ENCODE measurements around the gene NOL12.

DNA sequence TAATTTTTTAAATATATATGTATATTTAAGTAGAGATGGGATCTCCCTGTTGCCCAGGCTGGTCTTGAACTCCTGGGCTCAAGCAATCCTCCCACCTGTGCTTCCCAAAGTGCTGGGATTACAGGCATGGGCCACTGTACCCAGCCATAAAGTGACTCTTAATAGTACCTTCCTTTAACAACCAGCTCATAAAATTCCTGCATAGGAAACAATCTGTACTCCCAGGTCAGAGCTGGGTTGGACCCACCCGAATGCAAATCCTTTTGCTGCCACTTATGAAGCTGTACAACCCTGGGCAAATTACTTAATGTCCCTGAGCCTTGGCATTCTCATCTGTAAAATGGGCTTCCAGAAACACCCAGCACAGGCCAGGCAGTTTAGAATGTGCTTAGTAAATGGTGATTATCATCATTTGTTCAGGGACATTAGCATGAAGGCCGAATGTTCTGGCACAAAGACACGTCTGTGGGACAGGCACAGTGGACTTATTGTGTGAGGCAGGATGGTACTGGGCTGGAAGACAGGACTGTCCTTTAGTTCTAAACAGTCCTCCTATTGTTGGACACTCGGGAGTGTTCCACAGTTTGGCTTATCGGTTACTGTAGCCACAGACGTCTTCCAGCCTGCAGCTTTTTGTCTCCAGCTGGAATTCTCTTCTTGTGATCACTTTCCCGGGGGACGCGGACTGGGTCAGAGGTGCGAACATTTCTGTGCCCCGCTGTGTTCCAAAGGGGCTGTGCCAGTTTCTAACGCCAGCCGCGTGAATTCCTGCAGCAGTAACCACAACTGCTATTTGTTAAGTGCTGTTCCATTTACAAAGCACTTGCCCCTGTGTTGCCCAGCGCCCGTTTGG, 21.7 kb upstream of the NOL12 start:
- TF ChIP-seq, protein P1, sequence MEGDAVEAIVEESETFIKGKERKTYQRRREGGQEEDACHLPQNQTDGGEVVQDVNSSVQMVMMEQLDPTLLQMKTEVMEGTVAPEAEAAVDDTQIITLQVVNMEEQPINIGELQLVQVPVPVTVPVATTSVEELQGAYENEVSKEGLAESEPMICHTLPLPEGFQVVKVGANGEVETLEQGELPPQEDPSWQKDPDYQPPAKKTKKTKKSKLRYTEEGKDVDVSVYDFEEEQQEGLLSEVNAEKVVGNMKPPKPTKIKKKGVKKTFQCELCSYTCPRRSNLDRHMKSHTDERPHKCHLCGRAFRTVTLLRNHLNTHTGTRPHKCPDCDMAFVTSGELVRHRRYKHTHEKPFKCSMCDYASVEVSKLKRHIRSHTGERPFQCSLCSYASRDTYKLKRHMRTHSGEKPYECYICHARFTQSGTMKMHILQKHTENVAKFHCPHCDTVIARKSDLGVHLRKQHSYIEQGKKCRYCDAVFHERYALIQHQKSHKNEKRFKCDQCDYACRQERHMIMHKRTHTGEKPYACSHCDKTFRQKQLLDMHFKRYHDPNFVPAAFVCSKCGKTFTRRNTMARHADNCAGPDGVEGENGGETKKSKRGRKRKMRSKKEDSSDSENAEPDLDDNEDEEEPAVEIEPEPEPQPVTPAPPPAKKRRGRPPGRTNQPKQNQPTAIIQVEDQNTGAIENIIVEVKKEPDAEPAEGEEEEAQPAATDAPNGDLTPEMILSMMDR (tag by site-specific recombination; IDR thresholded peaks at IDR 0.05): no peak
- TF ChIP-seq ZNF354C (tag by site-specific recombination; IDR thresholded peaks at IDR 0.05; ENCODE audit: borderline replicate concordance, low read depth) (no peak), ZNF132 (tag by site-specific recombination; IDR thresholded peaks at IDR 0.05; ENCODE audit: borderline replicate concordance) (no peak), ZNF426 (tag by site-specific recombination; IDR thresholded peaks at IDR 0.05) (no peak), ZBTB11 (tag by site-specific recombination; conservative IDR thresholded peaks at IDR 0.05; ENCODE audit: low read depth) (no peak)
